Neural cell (in vitro differentiated cells): ENCODE measurements around the gene KIF5A. TPM values are rescaled to one million over a fixed set of nuclear protein-coding genes. Genes with fewer than 3 reads are reported as not detected.

Experiments
- polyA plus RNA-seq: library from polyadenylated mRNA; depleted of rRNA; stranded (reverse); fragments of >200 nt; gene quantifications from 2 replicates; pipeline ENCODE4 v1.2.3, GENCODE V29; 2014
- small RNA-seq, 3 experiments: library from RNA; depleted of rRNA; stranded (forward); fragments of <200 nt; gene quantifications; one replicate each; pipeline ENCODE3, GENCODE V24; 2012

The KIF5A gene
- polyA plus RNA-seq, 1 donor from 2014 or later = 58.8 TPM

Small RNA genes within 50 kb of the gene (small RNA-seq; reads per million reads assigned to genes)
- gene MIR616 = 0 to 0.07 (median 0) reads per million in 3 experiments

Other genes with a start within 250 kb of the KIF5A start
- 11.1 and 13.7 TPM in 2 replicates for gene R3HDM2, start 119.0 kb upstream of the KIF5A start, polyA plus RNA-seq
- gene INHBC, start 115.3 kb upstream of the KIF5A start, polyA plus RNA-seq = not detected in 2 replicates
- 0.30 and 2.3 TPM in 2 replicates for gene INHBE, start 94.7 kb upstream of the KIF5A start, polyA plus RNA-seq
- 4.2 TPM in 1 of 2 replicates, not detected in the other for gene GLI1, start 90.3 kb upstream of the KIF5A start, polyA plus RNA-seq
- gene ARHGAP9, start 70.2 kb upstream of the KIF5A start, polyA plus RNA-seq = not detected in 2 replicates
- 312 and 321 TPM in 2 replicates for gene MARS1, start 62.0 kb upstream of the KIF5A start, polyA plus RNA-seq
- gene DDIT3, start 29.5 kb upstream of the KIF5A start, polyA plus RNA-seq = 24.0 and 25.8 TPM in 2 replicates
- 2.1 and 6.2 TPM in 2 replicates for gene MBD6, start 27.2 kb upstream of the KIF5A start, polyA plus RNA-seq
- gene DCTN2, start 2.9 kb upstream of the KIF5A start, polyA plus RNA-seq = 351 and 369 TPM in 2 replicates
- gene PIP4K2C, start 41.1 kb downstream of the KIF5A start, polyA plus RNA-seq = 22.1 and 31.0 TPM in 2 replicates
- 141 and 163 TPM in 2 replicates for gene DTX3, start 54.8 kb downstream of the KIF5A start, polyA plus RNA-seq
- gene ARHGEF25, start 61.4 kb downstream of the KIF5A start, polyA plus RNA-seq = 12.9 and 18.8 TPM in 2 replicates
- gene B4GALNT1, start 83.2 kb downstream of the KIF5A start, polyA plus RNA-seq = 99.9 and 152 TPM in 2 replicates
- 223 and 248 TPM in 2 replicates for gene OS9, start 144.1 kb downstream of the KIF5A start, polyA plus RNA-seq
- 19.3 and 24.9 TPM in 2 replicates for gene AGAP2, start 188.7 kb downstream of the KIF5A start, polyA plus RNA-seq
- gene TSPAN31, start 195.0 kb downstream of the KIF5A start, polyA plus RNA-seq = 78.1 and 85.3 TPM in 2 replicates
- 81.3 and 104 TPM in 2 replicates for gene CDK4, start 202.3 kb downstream of the KIF5A start, polyA plus RNA-seq
- gene MARCHF9, start 205.1 kb downstream of the KIF5A start, polyA plus RNA-seq = 34.5 and 47.8 TPM in 2 replicates
- gene CYP27B1, start 217.0 kb downstream of the KIF5A start, polyA plus RNA-seq = 0.86 and 1.4 TPM in 2 replicates
- 1.9 and 2.0 TPM in 2 replicates for gene METTL1, start 222.1 kb downstream of the KIF5A start, polyA plus RNA-seq
- gene EEF1AKMT3, start 222.6 kb downstream of the KIF5A start, polyA plus RNA-seq = 1.6 and 2.0 TPM in 2 replicates
- gene TSFM, start 232.7 kb downstream of the KIF5A start, polyA plus RNA-seq = 30.2 and 37.8 TPM in 2 replicates